Endothelial cell of umbilical vein (primary cell): Measurements from ENCODE around the gene TRERF1. TPM values are rescaled to one million over a fixed set of nuclear protein-coding genes. Genes with fewer than 3 reads are reported as not detected.

ENCODE experiments used
- BruUV-seq: library from RNA; stranded (reverse); fragments of 400-500 nt; replicated peaks from 2 replicates; lab custom pipeline; 2021; lab: Mats Ljungman, UMichigan
- CTCF ChIA-PET: fragments of 300-600, 350-600 bp; sonication (Branson Sonifier 250); formaldehyde crosslinking; loops from one replicate; lab custom pipeline; 2021; ENCODE audit warnings: antibody characterized with exemption, inconsistent platforms; lab: Charles Lee
- POLR2A ChIA-PET: fragments of 300-600, 350-600 bp; sonication (Branson Sonifier 250); formaldehyde crosslinking; loops from one replicate; lab custom pipeline; 2021; ENCODE audit warnings: antibody characterized with exemption, inconsistent platforms; lab: Charles Lee
- DNase-seq: peaks from one replicate; pipeline ENCODE4 v3.0.0-alpha.2; 2011; ENCODE audit warnings: low read depth, low spot score
- FAIRE-seq: peaks from 2 replicates; lab custom pipeline; 2011; peaks lifted over from hg19 to GRCh38; lab: Jason Lieb, UNC
- H2AFZ ChIP-seq: 2 replicates; pipeline ENCODE4 v1.6.0; 2012; ENCODE audit warnings: low read depth, low read length, control low read depth, inconsistent platforms
- H3K27ac ChIP-seq: 2 replicates; pipeline ENCODE4 v1.5.1; 2011; ENCODE audit warnings: low read depth, mild to moderate bottlenecking, control low read depth, low read length, moderate library complexity; ENCODE audit not compliant: insufficient read depth
- H3K27me3 ChIP-seq, 2 experiments: 2 replicates each; pipeline versions ENCODE4 v1.6.0 to v1.6.1; 2011; ENCODE audit warnings: low read length in 2 of 2, mixed read lengths in 1 of 2; ENCODE audit not compliant: control insufficient read depth in 2 of 2, insufficient read depth in 2 of 2
- H3K36me3 ChIP-seq, 2 experiments: 2 replicates in 1 of 2; 3 replicates in 1 of 2; pipeline ENCODE4 v1.5.1; 2011; ENCODE audit warnings: low read length in 2 of 2, mild to moderate bottlenecking in 1 of 2, moderate library complexity in 1 of 2; ENCODE audit not compliant: control insufficient read depth in 2 of 2, insufficient read depth in 2 of 2; ENCODE audit errors: extremely low read depth in 1 of 2
- H3K4me1 ChIP-seq: 3 replicates; pipeline ENCODE4 v1.5.1; 2011; ENCODE audit warnings: mild to moderate bottlenecking, low read length; ENCODE audit not compliant: control insufficient read depth, insufficient read depth; ENCODE audit errors: extremely low read depth
- H3K4me2 ChIP-seq: 2 replicates; pipeline ENCODE4 v1.6.1; 2011; ENCODE audit warnings: low read length, control low read depth, mixed read lengths; ENCODE audit not compliant: insufficient read depth
- H3K4me3 ChIP-seq, 3 experiments: fragments of 200-600 bp in 1 of 3; sonication (generic), shearing (Covaris generic) in 1 of 3; replicated peaks in 1 of 3; 2 replicates each; pipeline ENCODE4 v1.5.1; 2011 to 2016; ENCODE audit warnings: control low read depth in 3 of 3, low read length in 3 of 3, mild to moderate bottlenecking in 2 of 3, inconsistent platforms in 1 of 3, low read depth in 1 of 3, moderate library complexity in 1 of 3; ENCODE audit not compliant: insufficient read depth in 1 of 3
- H3K79me2 ChIP-seq: 2 replicates; pipeline ENCODE4 v1.6.0; 2012; ENCODE audit warnings: low read length, inconsistent platforms; ENCODE audit not compliant: control insufficient read depth, insufficient read depth
- H3K9ac ChIP-seq: replicated peaks from 2 replicates; pipeline ENCODE3; 2011; ENCODE audit warnings: low read length, control low read depth; ENCODE audit not compliant: insufficient read depth; ENCODE audit errors: extremely low read depth
- H3K9me1 ChIP-seq: replicated peaks from 3 replicates; pipeline ENCODE4 v1.6.0; 2011; ENCODE audit warnings: mild to moderate bottlenecking, low read length; ENCODE audit not compliant: control insufficient read depth, insufficient read depth; ENCODE audit errors: extremely low read depth
- H3K9me3 ChIP-seq: replicated peaks from 2 replicates; pipeline ENCODE4 v1.5.1; 2012; ENCODE audit warnings: low read length, inconsistent platforms; ENCODE audit not compliant: control insufficient read depth, insufficient read depth
- H4K20me1 ChIP-seq: replicated peaks from 2 replicates; pipeline ENCODE3; 2011; ENCODE audit warnings: mild to moderate bottlenecking, low read length; ENCODE audit not compliant: control insufficient read depth, insufficient read depth; ENCODE audit errors: extremely low read depth
- CTCF ChIP-seq, 2 donors: IDR thresholded peaks; 1 replicate in 1 of 2; 2 replicates in 1 of 2; pipeline ENCODE4 v1.5.1; 2011; ENCODE audit warnings: low read length in 2 of 2, mild to moderate bottlenecking in 2 of 2, moderate library complexity in 2 of 2, control low read depth in 1 of 2, inconsistent platforms in 1 of 2, low read depth in 1 of 2; ENCODE audit not compliant: insufficient read depth in 1 of 2; ENCODE audit errors: extremely low read depth in 1 of 2
- EZH2 ChIP-seq: IDR thresholded peaks from 2 replicates; pipeline ENCODE4 v1.6.1; 2012; ENCODE audit warnings: borderline replicate concordance, low read depth, mild to moderate bottlenecking, moderate library complexity, low read length, inconsistent platforms; ENCODE audit not compliant: severe bottlenecking
- FOS ChIP-seq: IDR thresholded peaks from 2 replicates; pipeline ENCODE4 v1.6.1; 2011; ENCODE audit warnings: mild to moderate bottlenecking, low read length, moderate library complexity, borderline replicate concordance; ENCODE audit not compliant: insufficient read depth
- GATA2 ChIP-seq: IDR thresholded peaks from 2 replicates; pipeline ENCODE4 v1.7.0; 2011; ENCODE audit warnings: low read depth, mild to moderate bottlenecking, moderate library complexity, mixed read lengths, low read length; ENCODE audit not compliant: insufficient read length, insufficient read depth
- JUN ChIP-seq: IDR thresholded peaks from 2 replicates; pipeline ENCODE4 v1.6.1; 2011; ENCODE audit warnings: borderline replicate concordance, low read depth; ENCODE audit not compliant: insufficient read length, insufficient read depth
- MAX ChIP-seq: IDR thresholded peaks from 2 replicates; pipeline ENCODE4 v1.6.1; 2011; ENCODE audit not compliant: insufficient read depth, insufficient read length
- MYC ChIP-seq: IDR thresholded peaks from one replicate; pipeline ENCODE4 v1.6.1; 2011; ENCODE audit warnings: mild to moderate bottlenecking, low read depth, low read length
- POLR2A ChIP-seq: IDR thresholded peaks from 2 replicates; pipeline ENCODE4 v1.6.1; 2012; ENCODE audit warnings: low read depth, mild to moderate bottlenecking, control low read depth, low read length
- POLR2AphosphoS5 ChIP-seq: IDR thresholded peaks from 2 replicates; pipeline ENCODE4 v1.6.1; 2012; ENCODE audit warnings: low read depth, mild to moderate bottlenecking, control low read depth, low read length, moderate library complexity; ENCODE audit not compliant: insufficient read depth
- dilution Hi-C: fragments of 300-500 bp; cut with MboI; formaldehyde crosslinking; loops from one replicate; pipeline ENCODE4 v1.15.0; 2019; ENCODE audit warnings: low sequenced_read_pairs; ENCODE audit not compliant: extremely low pct_ligation_motif_present
- intact Hi-C: fragments of 100-400 bp; cut with micrococcal nuclease; formaldehyde crosslinking; loops from one replicate; pipeline ENCODE4 v1.10.0; 2022
- polyA plus RNA-seq, 4 experiments: library from polyadenylated mRNA; depleted of rRNA in 3 of 4; stranded (reverse) in 3 of 4; unstranded in 1 of 4; fragments of >200 nt; gene quantifications; 2 replicates each; pipeline versions ENCODE4 v1.2.1 to v1.2.3, GENCODE V29; 2011 to 2012; ENCODE audit warnings: missing spikeins in 1 of 4
- total RNA-seq: library from RNA; stranded (reverse); gene quantifications from 2 replicates; pipeline ENCODE4 v1.2.3, GENCODE V29; 2021

Gene TRERF1
- total and polyA plus RNA-seq, 2 donors (not counting 3 experiments of a cell fraction or from before 2014, with no cell fraction given), result 0.73 to 5.5 TPM

GRCh38 chr6:42482174-42482573 is 30.4 kb upstream of the TRERF1 start:
- Histone ChIP-seq H3K36me3 (no peaks in the 10 kb centered on the region), H3K9me3 (no peaks in the 10 kb centered on the region), H3K27ac (no peak overlapping the region), H3K4me2 (no peak overlapping the region), H3K27me3 (peaks cover 3 to 5% of the 10 kb centered on the region in 2 experiments), H3K4me3 (no peak overlapping the region), H3K4me1 (no peaks in the 10 kb centered on the region), H3K9me1 (no peaks in the 10 kb centered on the region), H4K20me1 (no peaks in the 10 kb centered on the region), H3K9ac (no peak overlapping the region), H2AFZ (no peak overlapping the region), H3K79me2 (no peaks in the 10 kb centered on the region)
- POLR2A ChIA-PET, result interaction anchor here (0.5 kb wide), 1 partner anchor 19 kb away, joined by 6 read pairs; no protein-coding TSS in a partner anchor
- FAIRE-seq, result no peak
- CTCF ChIA-PET, result no interaction called here
- no peak for TF ChIP-seq POLR2A
- no peak for TF ChIP-seq MYC
- no peak for TF ChIP-seq FOS
- TF ChIP-seq CTCF (IDR thresholded peaks at IDR 0.05; ENCODE audit: extremely low read depth in 1 of 2, insufficient read depth in 1 of 2, low read depth in 1 of 2, low read length in 2 of 2), result no peak
- no peak for TF ChIP-seq MAX
- no peak for TF ChIP-seq POLR2AphosphoS5
- no peak for TF ChIP-seq GATA2
- no peak for TF ChIP-seq EZH2
- TF ChIP-seq JUN, result no peak
- dilution Hi-C loops (no loop called here), intact Hi-C loops (no loop called here)
- no peak for DNase-seq
- no TSS peak for BruUV-seq
